GM10266 (cell line): ENCODE data around the gene TAB2.
A peak's percentile ranks its signal among the peaks of the same experiment; 100 is the strongest.

Source experiments
- DNase-seq: peaks from one replicate; pipeline ENCODE4 v3.0.0; 2012; ENCODE audit errors: extremely low spot score
- CTCF ChIP-seq: IDR thresholded peaks from 2 replicates; pipeline ENCODE4 v1.5.1; 2012; ENCODE audit warnings: mild to moderate bottlenecking, low read depth; ENCODE audit not compliant: control insufficient read depth, insufficient read depth; ENCODE audit errors: missing control alignments

TAB2 gene

GRCh38 chr6:149311766-149312165 is 5.7 kb upstream of the TAB2 start:
- DNase-seq = no peak
- TF ChIP-seq CTCF = no peak

DNA sequence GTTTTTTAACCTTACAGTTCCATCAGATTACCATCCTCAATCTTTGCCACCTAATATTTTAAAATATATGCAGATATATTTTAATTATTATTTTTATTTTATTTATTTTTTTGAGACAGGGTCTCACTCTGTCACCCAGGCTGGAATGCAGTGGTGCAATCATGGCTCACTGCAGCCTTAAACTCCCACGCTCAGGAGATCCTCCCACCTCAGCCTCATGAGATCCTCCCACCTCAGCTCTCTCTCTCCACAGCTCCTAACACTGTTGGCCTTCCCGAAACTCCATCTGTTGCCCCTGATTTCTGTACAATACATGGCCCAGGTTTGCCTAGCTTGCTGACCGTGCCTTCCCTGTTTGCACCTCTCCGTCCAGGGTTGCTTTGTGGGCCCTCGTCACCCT is 4.4 kb upstream of the TAB2 start:
- TF ChIP-seq CTCF = no peak
- no peak for DNase-seq

DNA sequence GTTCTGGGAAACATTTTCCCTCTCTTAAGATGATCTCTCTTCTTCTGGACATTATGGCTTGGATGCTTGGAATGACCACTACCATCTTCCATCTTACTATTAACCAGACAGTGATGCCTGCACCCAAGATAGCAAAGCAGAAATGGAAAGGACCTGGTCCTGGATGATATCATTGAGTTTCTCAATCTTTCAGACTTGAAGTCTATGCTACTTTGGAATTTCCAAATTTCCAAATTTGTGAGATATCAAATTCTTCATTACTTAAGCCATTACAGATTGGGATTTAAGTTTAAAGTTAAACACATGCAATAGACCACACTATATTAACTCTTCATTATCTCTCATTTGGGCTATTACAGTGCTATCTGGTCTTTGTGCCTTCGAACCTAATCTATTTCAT is 3.7 kb upstream of the TAB2 start:
- no peak for TF ChIP-seq CTCF
- DNase-seq = no peak

- no peak for TF ChIP-seq CTCF
- DNase-seq = no peak
Measured at GRCh38 chr6:149314325-149314905, 3.1 kb upstream of the TAB2 start.

DNA sequence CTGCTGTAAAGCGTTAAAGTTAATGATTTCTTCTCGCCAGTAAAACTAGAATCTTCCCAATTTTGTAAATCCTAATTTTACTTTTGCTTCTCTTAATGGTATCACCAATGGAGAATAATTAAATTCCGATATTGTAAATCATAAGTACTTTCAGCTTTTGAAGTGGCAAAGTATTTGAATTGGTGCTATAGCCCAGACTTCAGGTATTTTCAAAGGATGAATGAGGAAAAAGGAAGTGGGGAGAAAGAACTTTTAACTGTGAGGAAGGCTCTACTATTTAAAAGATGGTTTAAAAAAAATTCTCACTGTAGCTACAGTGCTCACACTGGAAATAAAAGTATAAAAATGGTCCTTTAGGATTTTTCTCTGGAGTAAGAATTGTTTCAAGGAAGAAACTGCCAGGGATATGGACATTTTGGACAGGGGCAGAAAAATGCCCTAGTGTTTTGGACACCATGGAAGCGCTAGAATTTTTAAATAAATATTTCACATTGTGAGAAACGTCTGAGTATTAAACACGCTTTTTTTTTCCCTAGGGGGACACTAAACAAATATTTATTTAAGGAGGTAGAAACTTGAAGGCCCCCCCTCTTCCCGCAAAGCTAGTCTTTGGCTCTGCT is 1.3 kb upstream of the TAB2 start:
- no peak for TF ChIP-seq CTCF
- DNase-seq = no peak

DNA sequence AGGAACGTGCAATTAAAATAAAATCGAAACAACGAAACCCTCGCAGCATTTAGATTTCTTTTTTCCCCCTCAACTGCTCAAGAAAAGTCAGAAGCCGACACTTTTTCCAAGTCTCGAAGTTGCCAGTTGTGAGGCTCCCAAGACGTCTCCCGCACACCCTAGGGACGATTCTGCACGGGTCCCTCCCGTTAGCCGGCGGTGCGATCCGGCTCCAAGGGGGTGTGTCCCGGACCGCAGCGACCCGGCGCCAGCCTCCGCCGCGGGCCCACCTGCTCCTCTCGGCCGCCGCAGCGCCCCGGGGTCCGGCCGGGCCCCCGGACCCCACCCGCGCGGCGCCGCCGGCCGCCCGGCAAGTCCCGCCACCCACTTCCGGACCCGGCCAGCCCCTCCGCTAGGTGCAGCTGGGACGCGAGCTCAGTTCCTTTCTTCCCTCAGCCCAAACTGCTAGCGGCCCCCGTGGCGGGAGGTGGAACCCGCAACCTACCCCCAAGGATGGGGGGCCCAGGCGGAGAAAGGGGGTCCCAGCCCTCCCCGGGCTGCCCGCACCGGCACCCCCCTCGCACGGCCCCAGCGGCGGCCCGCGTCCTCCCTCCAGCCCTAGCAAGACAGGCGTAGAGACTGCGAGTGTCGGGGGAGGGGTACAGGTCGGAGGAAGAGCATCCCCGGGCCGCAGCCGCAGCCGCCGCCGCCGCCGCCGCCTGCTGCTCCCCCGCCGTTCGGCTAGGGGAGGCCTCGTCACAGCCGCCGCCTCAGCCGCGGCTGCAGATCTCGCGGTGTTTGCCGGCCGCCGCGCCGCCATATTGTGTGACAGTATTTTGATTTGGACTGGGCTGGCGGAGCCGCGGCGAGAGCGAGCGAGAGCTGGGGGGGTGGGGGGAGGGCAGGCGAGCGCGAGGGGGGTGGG is 520 bp upstream of the TAB2 start:
- DNase-seq = peak; percentile 93

More for the DNA sequence above, 520 bp upstream of the TAB2 start:
- peak; percentile 27 for TF ChIP-seq CTCF
